ENCODE results near the gene BACH2.

DNA sequence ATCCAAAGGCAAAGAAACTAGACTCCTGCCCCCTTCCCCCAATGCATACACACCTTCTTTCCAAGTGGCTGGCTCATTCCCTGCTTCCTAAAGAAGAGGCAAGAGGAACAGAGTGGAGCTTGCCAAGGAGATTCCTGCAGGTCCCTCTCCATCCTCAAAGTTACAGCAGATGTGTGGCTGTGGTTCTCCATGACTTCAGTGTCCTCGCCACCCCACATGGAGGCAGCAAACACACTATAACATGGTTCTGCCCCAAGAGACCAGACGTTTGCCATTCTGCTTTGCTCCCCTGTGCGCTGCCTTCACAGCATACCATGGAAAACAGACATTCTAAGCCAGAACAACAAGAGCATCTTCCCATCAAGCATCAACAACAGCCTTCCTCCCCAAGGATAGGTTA lies 84.4 kb downstream of the BACH2 start:
- TF ChIP-seq CTCF (IDR thresholded peaks at IDR 0.05) (no peak), EP300 (IDR thresholded peaks at IDR 0.05) (no peak)
